ENCODE measurements around the gene TCEA2. TPM values are rescaled to one million over a fixed set of nuclear protein-coding genes. Genes with fewer than 3 reads are reported as not detected.
A peak's percentile ranks its signal among the peaks of the same experiment; 100 is the strongest.

Gene TCEA2
- total RNA-seq, 4 donors from 2014 or later, result 22.8 to 59.0 (median 43.6) TPM

GRCh38 chr20:64055396-64055892 lies 7.6 kb upstream of the TCEA2 start:
- H3K36me3 ChIP-seq, result no peaks in the 10 kb centered on the region
- DNase-seq (ENCODE audit: extremely low spot score), result no peak
- peak overlapping the region in 3 of 4 donors; percentile 70 to 76 (median 75) for H3K27ac ChIP-seq (replicated peaks in 1 of 4)
- peaks cover 27 to 51% (median 46%) of the 10 kb centered on the region in 4 donors for H3K4me1 ChIP-seq
- H3K9me3 ChIP-seq, result no peaks in the 10 kb centered on the region
- 71% methylated on average over 9 of the region's 9 CpGs for WGBS
- TF ChIP-seq POLR2AphosphoS5 (IDR thresholded peaks at IDR 0.05) (no peak), POLR2A (IDR thresholded peaks at IDR 0.05; ENCODE audit: low read depth) (no peak), EP300 (IDR thresholded peaks at IDR 0.05) (no peak)
- TF ChIP-seq, protein P1, sequence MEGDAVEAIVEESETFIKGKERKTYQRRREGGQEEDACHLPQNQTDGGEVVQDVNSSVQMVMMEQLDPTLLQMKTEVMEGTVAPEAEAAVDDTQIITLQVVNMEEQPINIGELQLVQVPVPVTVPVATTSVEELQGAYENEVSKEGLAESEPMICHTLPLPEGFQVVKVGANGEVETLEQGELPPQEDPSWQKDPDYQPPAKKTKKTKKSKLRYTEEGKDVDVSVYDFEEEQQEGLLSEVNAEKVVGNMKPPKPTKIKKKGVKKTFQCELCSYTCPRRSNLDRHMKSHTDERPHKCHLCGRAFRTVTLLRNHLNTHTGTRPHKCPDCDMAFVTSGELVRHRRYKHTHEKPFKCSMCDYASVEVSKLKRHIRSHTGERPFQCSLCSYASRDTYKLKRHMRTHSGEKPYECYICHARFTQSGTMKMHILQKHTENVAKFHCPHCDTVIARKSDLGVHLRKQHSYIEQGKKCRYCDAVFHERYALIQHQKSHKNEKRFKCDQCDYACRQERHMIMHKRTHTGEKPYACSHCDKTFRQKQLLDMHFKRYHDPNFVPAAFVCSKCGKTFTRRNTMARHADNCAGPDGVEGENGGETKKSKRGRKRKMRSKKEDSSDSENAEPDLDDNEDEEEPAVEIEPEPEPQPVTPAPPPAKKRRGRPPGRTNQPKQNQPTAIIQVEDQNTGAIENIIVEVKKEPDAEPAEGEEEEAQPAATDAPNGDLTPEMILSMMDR (IDR thresholded peaks at IDR 0.05), result no peak
- H3K27me3 ChIP-seq, result peaks cover 0 to 78% (median 16%) of the 10 kb centered on the region in 4 donors
- intact Hi-C loops (cut with DNase I), result no loop called here
- H3K4me3 ChIP-seq, result no peak overlapping the region

- Histone ChIP-seq H3K27me3 (peaks cover 0 to 72% (median 10%) of the 10 kb centered on the region in 4 donors), H3K27ac (replicated peaks in 1 of 4) (peak overlapping the region; percentile 42 to 76 (median 72)), H3K36me3 (no peaks in the 10 kb centered on the region), H3K4me1 (peaks cover 27 to 48% (median 44%) of the 10 kb centered on the region in 4 donors), H3K9me3 (no peaks in the 10 kb centered on the region), H3K4me3 (peak overlapping the region in 1 of 4 donors; percentile 29)
- WGBS, result 30% methylated on average over 6 of the region's 22 CpGs
- intact Hi-C loops (cut with DNase I), result no loop called here
- DNase-seq (ENCODE audit: extremely low spot score), result no peak
- TF ChIP-seq EP300 (IDR thresholded peaks at IDR 0.05), result no peak
- TF ChIP-seq, protein P1 (IDR thresholded peaks at IDR 0.05), result no peak
- TF ChIP-seq POLR2AphosphoS5 (IDR thresholded peaks at IDR 0.05), result peak in 1 of 2 donors; percentile 41
These were observed 6.9 kb upstream of the TCEA2 start for GRCh38 chr20:64055893-64056638.

- TF ChIP-seq, protein P1 (IDR thresholded peaks at IDR 0.05), result no peak
- TF ChIP-seq POLR2A (IDR thresholded peaks at IDR 0.05; ENCODE audit: low read depth), result no peak
- no peak for TF ChIP-seq EP300 (IDR thresholded peaks at IDR 0.05)
- TF ChIP-seq POLR2AphosphoS5 (IDR thresholded peaks at IDR 0.05), result no peak
- peaks cover 27 to 48% (median 44%) of the 10 kb centered on the region in 4 donors for H3K4me1 ChIP-seq
- no peaks in the 10 kb centered on the region for H3K9me3 ChIP-seq
- H3K4me3 ChIP-seq, result peak overlapping the region in 1 of 4 donors; percentile 45
- H3K36me3 ChIP-seq, result no peaks in the 10 kb centered on the region
- peaks cover 0 to 67% (median 8%) of the 10 kb centered on the region in 4 donors for H3K27me3 ChIP-seq
- H3K27ac ChIP-seq (replicated peaks in 1 of 4), result peak overlapping the region; percentile 42 to 76 (median 72)
- 33% methylated on average over 7 of the region's 7 CpGs for WGBS
- no peak for DNase-seq (ENCODE audit: extremely low spot score)
- intact Hi-C loops (cut with DNase I), result no loop called here
These were observed 6.4 kb upstream of the TCEA2 start for GRCh38 chr20:64056639-64056888.

DNA sequence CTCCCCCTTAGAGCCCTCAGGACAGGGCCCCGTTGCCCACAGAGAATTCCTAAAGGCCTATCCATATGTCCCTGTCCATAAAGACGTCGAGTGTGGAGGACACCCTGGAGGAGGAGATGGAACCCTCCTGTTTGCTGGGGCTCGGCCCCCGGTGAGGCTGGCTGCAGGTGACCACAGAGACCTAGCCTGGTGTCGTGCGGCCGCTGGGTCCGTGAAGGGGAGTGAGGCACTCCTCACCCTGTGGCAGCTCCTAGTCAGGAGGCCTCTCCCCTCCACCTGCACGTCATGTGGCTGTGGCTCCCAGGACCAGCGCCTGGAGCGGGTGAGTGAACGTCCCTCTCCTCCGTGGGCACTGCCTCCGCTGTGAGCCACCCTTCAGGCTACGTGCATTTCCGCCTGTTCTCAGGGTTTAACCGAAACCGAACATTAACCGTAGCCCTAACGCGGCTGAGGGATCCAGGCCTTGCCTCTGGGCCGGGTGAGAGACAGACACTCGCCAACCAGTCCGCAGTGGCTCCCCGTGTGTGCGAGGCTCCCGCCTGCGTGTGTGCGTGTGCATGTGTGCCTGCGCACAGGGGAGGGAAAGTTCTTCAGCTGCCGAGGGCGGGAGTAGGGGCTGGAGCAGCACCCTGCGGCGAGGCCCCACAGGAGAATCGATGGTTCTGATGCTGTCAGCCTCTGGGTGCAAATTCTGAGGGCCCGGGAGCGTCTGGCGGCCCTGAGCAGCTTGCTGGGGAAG lies 5.9 kb upstream of the TCEA2 start:
- TF ChIP-seq POLR2A (IDR thresholded peaks at IDR 0.05; ENCODE audit: low read depth) (no peak), POLR2AphosphoS5 (IDR thresholded peaks at IDR 0.05) (peak in 1 of 2 donors; percentile 22)
- H3K27me3 ChIP-seq, result peaks cover 0 to 62% (median 6%) of the 10 kb centered on the region in 4 donors
- DNase-seq (ENCODE audit: extremely low spot score), result no peak
- H3K4me1 ChIP-seq, result peaks cover 27 to 49% (median 44%) of the 10 kb centered on the region in 4 donors
- H3K9me3 ChIP-seq, result no peaks in the 10 kb centered on the region
- WGBS, result 55% methylated on average over 26 of the region's 39 CpGs
- H3K27ac ChIP-seq (replicated peaks in 1 of 4), result peak overlapping the region; percentile 42 to 76 (median 72)
- peak overlapping the region; percentile 14 to 45 (median 16) for H3K4me3 ChIP-seq
- intact Hi-C loops (cut with DNase I), result no loop called here
- no peaks in the 10 kb centered on the region for H3K36me3 ChIP-seq

Measured in esophagus muscularis mucosa (tissue), 4 donors.